Mesenchymal stem cell (in vitro differentiated cells and primary cell): ENCODE measurements around the gene HDAC3.

ENCODE experiments used
- DNase-seq: peaks from one replicate; pipeline ENCODE4 v3.0.0-alpha.2; 2013
- H2AFZ ChIP-seq: one replicate; pipeline ENCODE4 v1.6.1; 2013; ENCODE audit warnings: low read depth, mild to moderate bottlenecking, control low read depth, inconsistent platforms, low read length, moderate library complexity
- H2AK5ac ChIP-seq: 2 replicates; pipeline ENCODE4 v1.6.1; 2013; ENCODE audit warnings: low read length, moderate library complexity, mild to moderate bottlenecking, inconsistent platforms; ENCODE audit not compliant: severe bottlenecking
- H2BK120ac ChIP-seq: one replicate; pipeline ENCODE4 v1.6.1; 2013; ENCODE audit warnings: low read depth, mild to moderate bottlenecking, inconsistent platforms, low read length, moderate library complexity
- H2BK12ac ChIP-seq, 2 experiments: one replicate each; pipeline ENCODE4 v1.6.1; 2013; ENCODE audit warnings: inconsistent platforms in 2 of 2, low read length in 2 of 2, mild to moderate bottlenecking in 2 of 2, moderate library complexity in 2 of 2, control low read depth in 1 of 2
- H2BK15ac ChIP-seq: one replicate; pipeline ENCODE4 v1.6.1; 2013; ENCODE audit warnings: mild to moderate bottlenecking, low read depth, inconsistent platforms; ENCODE audit not compliant: poor library complexity, severe bottlenecking
- H2BK5ac ChIP-seq: 2 replicates; pipeline ENCODE4 v1.6.1; 2013; ENCODE audit warnings: low read depth, mild to moderate bottlenecking, low read length, control low read depth, inconsistent platforms; ENCODE audit not compliant: poor library complexity, severe bottlenecking
- H3K14ac ChIP-seq, 2 experiments: one replicate each; pipeline ENCODE4 v1.6.1; 2013; ENCODE audit warnings: inconsistent platforms in 2 of 2, low read length in 2 of 2, control low read depth in 1 of 2, mild to moderate bottlenecking in 1 of 2, moderate library complexity in 1 of 2
- H3K18ac ChIP-seq, 2 experiments: one replicate each; pipeline ENCODE4 v1.6.1; 2013; ENCODE audit warnings: inconsistent platforms in 2 of 2, low read length in 2 of 2, control low read depth in 1 of 2, low read depth in 1 of 2, mild to moderate bottlenecking in 1 of 2
- H3K23ac ChIP-seq, 2 experiments: one replicate each; pipeline ENCODE4 v1.6.1; 2013; ENCODE audit warnings: inconsistent platforms in 2 of 2, low read length in 2 of 2, mild to moderate bottlenecking in 2 of 2, moderate library complexity in 2 of 2, control low read depth in 1 of 2
- H3K27ac ChIP-seq: 2 replicates; pipeline ENCODE4 v1.5.1; 2013; ENCODE audit warnings: mild to moderate bottlenecking, moderate library complexity, low read length, control low read depth, inconsistent platforms; ENCODE audit not compliant: poor library complexity, severe bottlenecking
- H3K27me3 ChIP-seq, 2 experiments: 2 replicates each; pipeline versions ENCODE4 v1.6.1 to v1.7.0; 2013; ENCODE audit warnings: low read length in 2 of 2, mild to moderate bottlenecking in 2 of 2, moderate library complexity in 2 of 2, control low read depth in 1 of 2, inconsistent platforms in 1 of 2; ENCODE audit not compliant: control insufficient read depth in 1 of 2, insufficient read depth in 1 of 2
- H3K36me3 ChIP-seq, 2 experiments: 2 replicates each; pipeline versions ENCODE4 v1.6.1 to v1.7.0; 2013; ENCODE audit warnings: low read length in 2 of 2, control low read depth in 1 of 2, inconsistent platforms in 1 of 2, low read depth in 1 of 2, mild to moderate bottlenecking in 1 of 2; ENCODE audit not compliant: insufficient read depth in 2 of 2, control insufficient read depth in 1 of 2
- H3K4ac ChIP-seq, 2 experiments: one replicate each; pipeline ENCODE4 v1.6.1; 2013; ENCODE audit warnings: inconsistent platforms in 2 of 2, low read length in 2 of 2, mild to moderate bottlenecking in 2 of 2, moderate library complexity in 2 of 2, control low read depth in 1 of 2, low read depth in 1 of 2
- H3K4me1 ChIP-seq: 2 replicates; pipeline ENCODE4 v1.6.1; 2013; ENCODE audit warnings: low read depth, low read length, control low read depth; ENCODE audit not compliant: control insufficient read depth, insufficient read depth
- H3K4me2 ChIP-seq: 2 replicates; pipeline ENCODE4 v1.6.1; 2013; ENCODE audit warnings: low read length, mild to moderate bottlenecking, inconsistent platforms; ENCODE audit not compliant: poor library complexity, severe bottlenecking
- H3K4me3 ChIP-seq, 2 experiments: 2 replicates each; pipeline versions ENCODE4 v1.5.1 to v1.7.0; 2013; ENCODE audit warnings: low read length in 2 of 2, mild to moderate bottlenecking in 2 of 2, control low read depth in 1 of 2, low read depth in 1 of 2; ENCODE audit not compliant: insufficient read depth in 1 of 2
- H3K79me1 ChIP-seq: replicated peaks from 2 replicates; pipeline ENCODE4 v1.6.1; 2013; ENCODE audit warnings: mild to moderate bottlenecking, control low read depth, low read length, inconsistent platforms; ENCODE audit not compliant: poor library complexity, severe bottlenecking
- H3K9ac ChIP-seq: 2 replicates; pipeline ENCODE4 v1.7.0; 2013; ENCODE audit warnings: mild to moderate bottlenecking, low read length, moderate library complexity
- H3K9me3 ChIP-seq: 2 replicates; pipeline ENCODE4 v1.7.0; 2013; ENCODE audit warnings: mild to moderate bottlenecking, low read length; ENCODE audit not compliant: control insufficient read depth
- H4K8ac ChIP-seq: one replicate; pipeline ENCODE4 v1.6.1; 2013; ENCODE audit warnings: inconsistent platforms, mild to moderate bottlenecking, low read length, moderate library complexity
- H4K91ac ChIP-seq: one replicate; pipeline ENCODE4 v1.6.1; 2013; ENCODE audit warnings: mild to moderate bottlenecking, low read length, inconsistent platforms
- WGBS: methylation state at CpG from one replicate; pipeline ENCODE4 v1.1.7; 2013; ENCODE audit warnings: mixed read lengths; 5-methylcytosine and 5-hydroxymethylcytosine counted together

HDAC3 gene

GRCh38 chr5:141597394-141597793 lies 39.3 kb downstream of the HDAC3 start:
- Histone ChIP-seq H3K4ac (no peak overlapping the region), H3K79me1 (peaks cover 34% of the 10 kb centered on the region), H3K9me3 (no peaks in the 10 kb centered on the region), H3K23ac (no peak overlapping the region), H4K8ac (no peak overlapping the region), H2BK5ac (no peak overlapping the region), H3K14ac (no peak overlapping the region), H3K4me2 (no peak overlapping the region), H4K91ac (no peak overlapping the region), H3K4me1 (no peaks in the 10 kb centered on the region), H2AK5ac (no peak overlapping the region), H3K4me3 (no peak overlapping the region), H2BK15ac (no peak overlapping the region), H3K27ac (no peak overlapping the region), H3K18ac (no peak overlapping the region), H3K27me3 (no peaks in the 10 kb centered on the region), H3K9ac (no peak overlapping the region), H2AFZ (no peak overlapping the region), H2BK120ac (no peak overlapping the region), H3K36me3 (peaks cover 3 to 5% of the 10 kb centered on the region in 2 experiments), H2BK12ac (no peak overlapping the region)
- no peak for DNase-seq
- 98% methylated on average over 2 of the region's 2 CpGs for WGBS

GRCh38 chr5:141596867-141597266 lies 39.8 kb downstream of the HDAC3 start:
- H3K79me1 ChIP-seq = peaks cover 32% of the 10 kb centered on the region
- no peak overlapping the region for H3K18ac ChIP-seq
- H3K27ac ChIP-seq = no peak overlapping the region
- no peak overlapping the region for H3K4me2 ChIP-seq
- H2BK12ac ChIP-seq = no peak overlapping the region
- no peaks in the 10 kb centered on the region for H3K4me1 ChIP-seq
- H3K36me3 ChIP-seq = peaks cover 3 to 5% of the 10 kb centered on the region in 2 experiments
- no peak overlapping the region for H2AFZ ChIP-seq
- H2AK5ac ChIP-seq = no peak overlapping the region
- no peak overlapping the region for H2BK15ac ChIP-seq
- H3K27me3 ChIP-seq = no peaks in the 10 kb centered on the region
- whole genome bisulfite sequencing = no CpG with 5 or more reads among the region's 1 CpG
- H4K91ac ChIP-seq = no peak overlapping the region
- H3K4me3 ChIP-seq = no peak overlapping the region
- H3K14ac ChIP-seq = no peak overlapping the region
- no peak for DNase-seq
- H2BK120ac ChIP-seq = no peak overlapping the region
- no peak overlapping the region for H4K8ac ChIP-seq
- H3K4ac ChIP-seq = no peak overlapping the region
- H3K23ac ChIP-seq = no peak overlapping the region
- H3K9me3 ChIP-seq = no peaks in the 10 kb centered on the region
- H2BK5ac ChIP-seq = no peak overlapping the region
- H3K9ac ChIP-seq = no peak overlapping the region

GRCh38 chr5:141590127-141590526 lies 46.5 kb downstream of the HDAC3 start:
- Histone ChIP-seq H3K4me1 (no peaks in the 10 kb centered on the region), H2AFZ (no peak overlapping the region), H2BK120ac (no peak overlapping the region), H4K8ac (no peak overlapping the region), H2BK12ac (no peak overlapping the region), H3K27ac (no peak overlapping the region), H2AK5ac (no peak overlapping the region), H3K18ac (no peak overlapping the region), H3K27me3 (no peaks in the 10 kb centered on the region), H4K91ac (no peak overlapping the region), H3K9me3 (no peaks in the 10 kb centered on the region), H3K4me3 (no peak overlapping the region), H2BK5ac (no peak overlapping the region), H3K4me2 (no peak overlapping the region), H3K79me1 (peaks cover 30% of the 10 kb centered on the region), H3K23ac (no peak overlapping the region), H2BK15ac (no peak overlapping the region), H3K36me3 (peaks cover 6 to 26% of the 10 kb centered on the region in 2 experiments), H3K4ac (no peak overlapping the region), H3K14ac (no peak overlapping the region), H3K9ac (no peak overlapping the region)
- DNase-seq = no peak
- WGBS = 100% methylated on average over 1 of the region's 2 CpGs

GRCh38 chr5:141586246-141586645 lies 50.4 kb downstream of the HDAC3 start:
- no peak overlapping the region for H4K8ac ChIP-seq
- no peaks in the 10 kb centered on the region for H3K9me3 ChIP-seq
- WGBS = 95% methylated on average over 1 of the region's 1 CpG

More at GRCh38 chr5:141586246-141586645, 50.4 kb downstream of the HDAC3 start:
- no peak overlapping the region for H2BK5ac ChIP-seq
- H3K4me3 ChIP-seq = no peak overlapping the region
- H4K91ac ChIP-seq = no peak overlapping the region
- no peak overlapping the region for H3K4me2 ChIP-seq
- DNase-seq = no peak
- no peak overlapping the region for H3K27ac ChIP-seq
- peaks cover 24% of the 10 kb centered on the region for H3K79me1 ChIP-seq
- no peaks in the 10 kb centered on the region for H3K4me1 ChIP-seq
- no peak overlapping the region for H3K9ac ChIP-seq
- H3K4ac ChIP-seq = no peak overlapping the region
- H3K14ac ChIP-seq = no peak overlapping the region
- H3K36me3 ChIP-seq = peaks cover 5 to 55% of the 10 kb centered on the region in 2 experiments
- no peak overlapping the region for H3K23ac ChIP-seq
- H3K27me3 ChIP-seq = no peaks in the 10 kb centered on the region
- H2BK15ac ChIP-seq = no peak overlapping the region
- no peak overlapping the region for H2BK12ac ChIP-seq
- H2AK5ac ChIP-seq = no peak overlapping the region
- H2BK120ac ChIP-seq = no peak overlapping the region
- H2AFZ ChIP-seq = no peak overlapping the region
- H3K18ac ChIP-seq = no peak overlapping the region
